ENCODE results near the gene SNX6. TPM values are rescaled to one million over a fixed set of nuclear protein-coding genes. Genes with fewer than 3 reads are reported as not detected.

The SNX6 gene
- total and polyA plus RNA-seq, 10 of the 15 experiments (the other 5 are each of a cell fraction or from before 2014, with no cell fraction given): 34.4 to 107 (median 71.7) TPM

DNA sequence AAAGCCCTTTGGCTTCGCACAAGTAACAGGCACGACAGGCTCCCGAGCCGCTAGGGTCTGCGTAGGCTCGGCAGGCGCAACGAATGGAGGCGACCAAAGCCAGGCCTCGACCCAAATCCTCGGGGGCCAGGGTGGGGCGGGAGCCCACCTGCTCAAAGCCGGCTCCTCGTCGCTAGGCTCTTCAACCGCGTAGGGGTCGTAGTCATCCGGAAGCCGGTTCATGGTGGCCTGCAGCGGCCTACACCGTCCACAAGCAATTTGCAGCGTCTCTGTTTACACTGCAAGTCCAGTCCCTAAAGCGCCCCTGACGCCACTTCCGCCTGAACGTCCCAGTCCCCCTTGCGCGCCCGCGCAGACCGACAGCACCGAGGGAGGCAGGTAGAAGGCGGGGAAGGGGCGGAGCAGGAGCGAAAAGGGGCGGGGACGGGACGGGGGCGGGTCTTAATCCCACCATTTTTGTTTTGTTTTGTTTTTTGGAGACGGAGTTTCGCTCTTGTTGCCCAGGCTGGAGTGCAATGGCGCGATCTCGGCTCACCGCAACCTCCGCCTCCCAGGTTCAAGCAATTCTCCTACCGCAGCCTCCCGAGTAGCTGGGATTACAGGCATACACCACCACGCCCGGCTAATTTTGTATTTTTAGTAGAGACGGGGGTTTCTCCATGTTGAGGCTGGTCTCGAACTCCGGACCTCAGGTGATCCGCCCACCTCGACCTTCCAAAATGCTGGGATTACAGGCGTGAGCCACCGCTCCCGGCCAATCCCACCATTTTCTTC lies 90.4 kb downstream of the SNX6 start, which contains the start of gene EAPP (continued):
- TF ChIP-seq FOXK2 (IDR thresholded peaks at IDR 0.05) (peak; percentile 92), BRCA1 (IDR thresholded peaks at IDR 0.05; ENCODE audit: low read depth, low read length) (no peak), NRF1 (conservative IDR thresholded peaks at IDR 0.05; ENCODE audit: low read depth, low read length) (0 out of 2 replicates have a peak, but pooled peaks have one; percentile 42), POLR2AphosphoS5 (IDR thresholded peaks at IDR 0.05; ENCODE audit: low read length) (peak; percentile 86), PML (IDR thresholded peaks at IDR 0.05; ENCODE audit: low read length) (peak; percentile 50; the same call in 1 of the 2 replicates), KDM1A (IDR thresholded peaks at IDR 0.05; ENCODE audit: borderline replicate concordance) (no peak), RB1 (IDR thresholded peaks at IDR 0.05; ENCODE audit: borderline replicate concordance) (0 out of 2 replicates have a peak, but pooled peaks have one; percentile 60), NR2F1 (conservative IDR thresholded peaks at IDR 0.05) (no peak), SUPT20H (IDR thresholded peaks at IDR 0.05; ENCODE audit: borderline replicate concordance, control insufficient read depth, low read depth, low read length) (no peak), CHD1 (IDR thresholded peaks at IDR 0.05; ENCODE audit: low read depth, low read length) (no peak), ASH2L (IDR thresholded peaks at IDR 0.05; ENCODE audit: borderline replicate concordance, low read depth) (no peak), MEF2B (IDR thresholded peaks at IDR 0.05; ENCODE audit: partially characterized antibody, poor library complexity, severe bottlenecking) (peak; percentile 43), SUZ12 (IDR thresholded peaks at IDR 0.05; ENCODE audit: unreplicated experiment) (no peak), TCF12 (IDR thresholded peaks at IDR 0.05; ENCODE audit: low read depth, low read length) (no peak), PAX5 (IDR thresholded peaks at IDR 0.05; ENCODE audit: borderline replicate concordance, low read depth, low read length) (no peak), FOXM1 (IDR thresholded peaks at IDR 0.05; ENCODE audit: low read depth, low read length) (no peak), MYB (IDR thresholded peaks at IDR 0.05; ENCODE audit: borderline replicate concordance, low read depth, low read length) (no peak), ZZZ3 (IDR thresholded peaks at IDR 0.05; ENCODE audit: control insufficient read depth, insufficient read length, low read depth) (no peak), GATAD2B (conservative IDR thresholded peaks at IDR 0.05; ENCODE audit: low read depth) (peak; percentile 85), BACH1 (IDR thresholded peaks at IDR 0.05; ENCODE audit: borderline replicate concordance) (peak; percentile 78), STAT3 (IDR thresholded peaks at IDR 0.05; ENCODE audit: low read depth, low read length) (no peak), TBL1XR1 (IDR thresholded peaks at IDR 0.05; ENCODE audit: low read depth, low read length) (0 out of 2 replicates have a peak, but pooled peaks have one; percentile 10), MTA2 (IDR thresholded peaks at IDR 0.05; ENCODE audit: low read depth) (no peak), NFYB (IDR thresholded peaks at IDR 0.05; ENCODE audit: insufficient read depth, low read depth, low read length) (no peak), POLR2A (IDR thresholded peaks at IDR 0.05; ENCODE audit: low read depth, low read length) (peak; percentile 95)
- TF ChIP-seq, protein P1, sequence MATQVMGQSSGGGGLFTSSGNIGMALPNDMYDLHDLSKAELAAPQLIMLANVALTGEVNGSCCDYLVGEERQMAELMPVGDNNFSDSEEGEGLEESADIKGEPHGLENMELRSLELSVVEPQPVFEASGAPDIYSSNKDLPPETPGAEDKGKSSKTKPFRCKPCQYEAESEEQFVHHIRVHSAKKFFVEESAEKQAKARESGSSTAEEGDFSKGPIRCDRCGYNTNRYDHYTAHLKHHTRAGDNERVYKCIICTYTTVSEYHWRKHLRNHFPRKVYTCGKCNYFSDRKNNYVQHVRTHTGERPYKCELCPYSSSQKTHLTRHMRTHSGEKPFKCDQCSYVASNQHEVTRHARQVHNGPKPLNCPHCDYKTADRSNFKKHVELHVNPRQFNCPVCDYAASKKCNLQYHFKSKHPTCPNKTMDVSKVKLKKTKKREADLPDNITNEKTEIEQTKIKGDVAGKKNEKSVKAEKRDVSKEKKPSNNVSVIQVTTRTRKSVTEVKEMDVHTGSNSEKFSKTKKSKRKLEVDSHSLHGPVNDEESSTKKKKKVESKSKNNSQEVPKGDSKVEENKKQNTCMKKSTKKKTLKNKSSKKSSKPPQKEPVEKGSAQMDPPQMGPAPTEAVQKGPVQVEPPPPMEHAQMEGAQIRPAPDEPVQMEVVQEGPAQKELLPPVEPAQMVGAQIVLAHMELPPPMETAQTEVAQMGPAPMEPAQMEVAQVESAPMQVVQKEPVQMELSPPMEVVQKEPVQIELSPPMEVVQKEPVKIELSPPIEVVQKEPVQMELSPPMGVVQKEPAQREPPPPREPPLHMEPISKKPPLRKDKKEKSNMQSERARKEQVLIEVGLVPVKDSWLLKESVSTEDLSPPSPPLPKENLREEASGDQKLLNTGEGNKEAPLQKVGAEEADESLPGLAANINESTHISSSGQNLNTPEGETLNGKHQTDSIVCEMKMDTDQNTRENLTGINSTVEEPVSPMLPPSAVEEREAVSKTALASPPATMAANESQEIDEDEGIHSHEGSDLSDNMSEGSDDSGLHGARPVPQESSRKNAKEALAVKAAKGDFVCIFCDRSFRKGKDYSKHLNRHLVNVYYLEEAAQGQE (IDR thresholded peaks at IDR 0.05; ENCODE audit: low read depth, low read length): no peak
- TF ChIP-seq, protein P2, sequence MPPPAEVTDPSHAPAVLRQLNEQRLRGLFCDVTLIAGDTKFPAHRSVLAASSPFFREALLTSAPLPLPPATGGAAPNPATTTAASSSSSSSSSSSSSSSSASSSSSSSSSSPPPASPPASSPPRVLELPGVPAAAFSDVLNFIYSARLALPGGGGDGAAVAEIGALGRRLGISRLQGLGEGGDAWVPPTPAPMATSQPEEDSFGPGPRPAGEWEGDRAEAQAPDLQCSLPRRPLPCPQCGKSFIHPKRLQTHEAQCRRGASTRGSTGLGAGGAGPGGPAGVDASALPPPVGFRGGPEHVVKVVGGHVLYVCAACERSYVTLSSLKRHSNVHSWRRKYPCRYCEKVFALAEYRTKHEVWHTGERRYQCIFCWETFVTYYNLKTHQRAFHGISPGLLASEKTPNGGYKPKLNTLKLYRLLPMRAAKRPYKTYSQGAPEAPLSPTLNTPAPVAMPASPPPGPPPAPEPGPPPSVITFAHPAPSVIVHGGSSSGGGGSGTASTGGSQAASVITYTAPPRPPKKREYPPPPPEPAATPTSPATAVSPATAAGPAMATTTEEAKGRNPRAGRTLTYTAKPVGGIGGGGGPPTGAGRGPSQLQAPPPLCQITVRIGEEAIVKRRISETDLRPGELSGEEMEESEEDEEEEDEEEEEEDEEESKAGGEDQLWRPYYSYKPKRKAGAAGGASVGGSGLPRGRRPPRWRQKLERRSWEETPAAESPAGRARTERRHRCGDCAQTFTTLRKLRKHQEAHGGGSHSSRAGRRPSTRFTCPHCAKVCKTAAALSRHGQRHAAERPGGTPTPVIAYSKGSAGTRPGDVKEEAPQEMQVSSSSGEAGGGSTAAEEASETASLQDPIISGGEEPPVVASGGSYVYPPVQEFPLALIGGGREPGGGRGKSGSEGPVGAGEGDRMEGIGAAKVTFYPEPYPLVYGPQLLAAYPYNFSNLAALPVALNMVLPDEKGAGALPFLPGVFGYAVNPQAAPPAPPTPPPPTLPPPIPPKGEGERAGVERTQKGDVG (CRISPR knock-in tag; IDR thresholded peaks at IDR 0.05): no peak
